GM23338 (cell line): Measurements from ENCODE around the gene EDNRA. TPM values are rescaled to one million over a fixed set of nuclear protein-coding genes. Genes with fewer than 3 reads are reported as not detected.

ENCODE experiments used
- ATAC-seq: fragments of 200-7000 bp; cut with Tn5 transposase; 3 replicates; pipeline ENCODE4 v1.9.1; 2020
- DNase-seq: peaks from one replicate; pipeline ENCODE4 v3.0.0-alpha.2; 2015; ENCODE audit warnings: low spot score
- H2AFZ ChIP-seq: fragments of 200-600 bp; sonication (generic); 2 replicates; pipeline ENCODE4 v1.8.0; 2016; ENCODE audit warnings: antibody characterized with exemption, mild to moderate bottlenecking, moderate library complexity
- H3F3A ChIP-seq: fragments of 200-600 bp; sonication (generic); replicated peaks from 2 replicates; pipeline ENCODE4 v1.8.0; 2017; ENCODE audit warnings: antibody characterized with exemption, mixed run types, low read depth
- H3K27ac ChIP-seq: fragments of 200-600 bp; sonication (generic); 2 replicates; pipeline ENCODE4 v1.6.1; 2016; ENCODE audit warnings: low read depth
- H3K27me3 ChIP-seq: fragments of 200-600 bp; sonication (generic); 2 replicates; pipeline ENCODE4 v1.8.0; 2016; ENCODE audit warnings: mild to moderate bottlenecking, mixed run types, moderate library complexity; ENCODE audit not compliant: insufficient read depth
- H3K36me3 ChIP-seq: fragments of 200-600 bp; sonication (generic); 2 replicates; pipeline ENCODE4 v1.8.0; 2016; ENCODE audit warnings: mild to moderate bottlenecking; ENCODE audit not compliant: insufficient read depth
- H3K4me1 ChIP-seq: fragments of 200-600 bp; sonication (generic); 2 replicates; pipeline ENCODE4 v1.8.0; 2016; ENCODE audit warnings: mild to moderate bottlenecking, moderate library complexity; ENCODE audit not compliant: insufficient read depth
- H3K4me2 ChIP-seq: fragments of 200-600 bp; sonication (generic); 2 replicates; pipeline ENCODE4 v1.7.1; 2017; ENCODE audit warnings: mixed run types
- H3K4me3 ChIP-seq: fragments of 200-600 bp; sonication (generic); 2 replicates; pipeline ENCODE4 v1.6.1; 2016; ENCODE audit warnings: mixed run types
- H3K79me2 ChIP-seq: fragments of 200-600 bp; sonication (generic); replicated peaks from 2 replicates; pipeline ENCODE4 v1.8.0; 2017; ENCODE audit warnings: mild to moderate bottlenecking; ENCODE audit not compliant: insufficient read depth
- H3K9me2 ChIP-seq: fragments of 200-600 bp; sonication (generic); 2 replicates; pipeline ENCODE4 v1.8.0; 2017; ENCODE audit not compliant: insufficient read depth
- H4K20me1 ChIP-seq: fragments of 200-600 bp; sonication (generic); replicated peaks from 2 replicates; pipeline ENCODE4 v1.8.0; 2017; ENCODE audit warnings: mild to moderate bottlenecking; ENCODE audit not compliant: insufficient read depth
- H3K27ac Mint-ChIP-seq: 2 replicates; pipeline ENCODE4 v1.8.0; 2020; ENCODE audit warnings: inconsistent platforms, mild to moderate bottlenecking, moderate library complexity, mixed read lengths
- H3K27me3 Mint-ChIP-seq: 3 replicates; pipeline ENCODE4 v1.8.0; 2022; ENCODE audit warnings: low read depth, mild to moderate bottlenecking, moderate library complexity, mixed read lengths, inconsistent platforms; ENCODE audit not compliant: insufficient read depth, poor library complexity
- H3K36me3 Mint-ChIP-seq: 3 replicates; pipeline ENCODE4 v1.8.0; 2021; ENCODE audit warnings: low read depth, mild to moderate bottlenecking, inconsistent platforms, moderate library complexity, mixed read lengths
- H3K4me1 Mint-ChIP-seq: 3 replicates; pipeline ENCODE4 v1.8.0; 2020; ENCODE audit warnings: mild to moderate bottlenecking, inconsistent platforms, mixed read lengths
- H3K4me3 Mint-ChIP-seq: 3 replicates; pipeline ENCODE4 v1.8.0; 2021; ENCODE audit warnings: moderate library complexity, mild to moderate bottlenecking, inconsistent platforms, mixed read lengths
- H3K9me3 Mint-ChIP-seq: 3 replicates; pipeline ENCODE4 v1.8.0; 2020; ENCODE audit warnings: moderate library complexity, mild to moderate bottlenecking, inconsistent platforms, mixed read lengths
- CREB1 ChIP-seq: fragments of 250-450 bp; sonication (Bioruptor Pico); IDR thresholded peaks from 2 replicates; pipeline ENCODE4 v1.5.0; 2020; ENCODE audit warnings: low read depth, mild to moderate bottlenecking, moderate library complexity
- JUNB ChIP-seq: IDR thresholded peaks from one replicate; pipeline ENCODE4 v1.6.1; 2016; ENCODE audit warnings: antibody characterized with exemption; ENCODE audit not compliant: unreplicated experiment
- NANOG ChIP-seq: IDR thresholded peaks from 2 replicates; pipeline ENCODE4 v1.6.1; 2016; ENCODE audit warnings: antibody characterized with exemption, borderline replicate concordance
- POLR2AphosphoS5 ChIP-seq: IDR thresholded peaks from 2 replicates; pipeline ENCODE4 v1.6.1; 2016; ENCODE audit warnings: antibody characterized with exemption, low read depth
- ZNF114 ChIP-seq: fragments of 250-450 bp; sonication (Bioruptor Pico); IDR thresholded peaks from 2 replicates; pipeline ENCODE4 v1.5.0; 2020; ENCODE audit warnings: mild to moderate bottlenecking, moderate library complexity
- ZNF331 ChIP-seq: fragments of 250-450 bp; sonication (Bioruptor Pico); IDR thresholded peaks from 2 replicates; pipeline ENCODE4 v1.5.0; 2020; ENCODE audit warnings: low read depth, mild to moderate bottlenecking, moderate library complexity
- polyA plus RNA-seq: library from polyadenylated mRNA; unstranded; fragments of >200 nt; fragmentation: Nextera tagmentation; extraction: Ambion mirVana; gene quantifications from 2 replicates; pipeline ENCODE4 v1.2.1, GENCODE V29; 2016
- total RNA-seq: library from RNA; depleted of rRNA; stranded (reverse); fragments of >200 nt; shearing (Covaris generic); gene quantifications from 2 replicates; pipeline ENCODE4 v1.2.3, GENCODE V29; 2014
- TF ChIP-seq, protein P1 (sequence below): fragments of 250-450 bp; sonication (Bioruptor Pico); IDR thresholded peaks from 2 replicates; pipeline ENCODE4 v1.5.0; 2020; ENCODE audit warnings: mild to moderate bottlenecking, moderate library complexity
- TF ChIP-seq, protein P2 (sequence below), 2 experiments: fragments of 200-600 bp in 1 of 2; sonication (generic) in 1 of 2; conservative IDR thresholded peaks; 2 replicates each; pipeline versions ENCODE4 v1.5.1 to v1.6.1; 2016 to 2017; ENCODE audit warnings: antibody characterized with exemption in 2 of 2, low read depth in 2 of 2, mild to moderate bottlenecking in 2 of 2, moderate library complexity in 1 of 2
- TF ChIP-seq, protein P3 (sequence below): IDR thresholded peaks from one replicate; pipeline ENCODE4 v1.6.1; 2018; ENCODE audit warnings: antibody characterized with exemption; ENCODE audit not compliant: unreplicated experiment

The EDNRA gene
- total and polyA plus RNA-seq, 2 experiments from 2014 or later, result 1.5 to 5.0 TPM

DNA sequence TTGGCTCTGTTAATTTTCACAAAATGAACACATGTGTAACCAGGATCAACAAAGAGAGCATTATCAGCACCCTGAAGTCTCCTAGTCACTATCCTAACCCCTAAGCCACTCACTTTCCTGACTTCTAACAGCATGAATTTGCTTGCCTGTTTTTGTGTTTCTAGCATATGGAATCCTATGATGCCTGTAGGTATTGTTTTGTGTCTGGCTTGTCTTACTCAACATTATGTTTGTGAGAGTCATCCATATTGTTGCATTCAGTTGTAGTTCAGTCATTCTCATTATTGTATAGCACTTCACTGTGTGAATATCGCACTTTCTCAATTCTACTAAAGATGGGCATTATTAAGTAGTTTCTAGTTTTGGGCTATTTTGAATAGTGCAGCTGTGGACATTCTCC lies 15.6 kb downstream of the EDNRA start:
- no peak overlapping the region for H3K27ac Mint-ChIP-seq
- H3K9me3 Mint-ChIP-seq, result no peaks in the 10 kb centered on the region
- no peak for TF ChIP-seq ZNF331
- TF ChIP-seq, protein P1, sequence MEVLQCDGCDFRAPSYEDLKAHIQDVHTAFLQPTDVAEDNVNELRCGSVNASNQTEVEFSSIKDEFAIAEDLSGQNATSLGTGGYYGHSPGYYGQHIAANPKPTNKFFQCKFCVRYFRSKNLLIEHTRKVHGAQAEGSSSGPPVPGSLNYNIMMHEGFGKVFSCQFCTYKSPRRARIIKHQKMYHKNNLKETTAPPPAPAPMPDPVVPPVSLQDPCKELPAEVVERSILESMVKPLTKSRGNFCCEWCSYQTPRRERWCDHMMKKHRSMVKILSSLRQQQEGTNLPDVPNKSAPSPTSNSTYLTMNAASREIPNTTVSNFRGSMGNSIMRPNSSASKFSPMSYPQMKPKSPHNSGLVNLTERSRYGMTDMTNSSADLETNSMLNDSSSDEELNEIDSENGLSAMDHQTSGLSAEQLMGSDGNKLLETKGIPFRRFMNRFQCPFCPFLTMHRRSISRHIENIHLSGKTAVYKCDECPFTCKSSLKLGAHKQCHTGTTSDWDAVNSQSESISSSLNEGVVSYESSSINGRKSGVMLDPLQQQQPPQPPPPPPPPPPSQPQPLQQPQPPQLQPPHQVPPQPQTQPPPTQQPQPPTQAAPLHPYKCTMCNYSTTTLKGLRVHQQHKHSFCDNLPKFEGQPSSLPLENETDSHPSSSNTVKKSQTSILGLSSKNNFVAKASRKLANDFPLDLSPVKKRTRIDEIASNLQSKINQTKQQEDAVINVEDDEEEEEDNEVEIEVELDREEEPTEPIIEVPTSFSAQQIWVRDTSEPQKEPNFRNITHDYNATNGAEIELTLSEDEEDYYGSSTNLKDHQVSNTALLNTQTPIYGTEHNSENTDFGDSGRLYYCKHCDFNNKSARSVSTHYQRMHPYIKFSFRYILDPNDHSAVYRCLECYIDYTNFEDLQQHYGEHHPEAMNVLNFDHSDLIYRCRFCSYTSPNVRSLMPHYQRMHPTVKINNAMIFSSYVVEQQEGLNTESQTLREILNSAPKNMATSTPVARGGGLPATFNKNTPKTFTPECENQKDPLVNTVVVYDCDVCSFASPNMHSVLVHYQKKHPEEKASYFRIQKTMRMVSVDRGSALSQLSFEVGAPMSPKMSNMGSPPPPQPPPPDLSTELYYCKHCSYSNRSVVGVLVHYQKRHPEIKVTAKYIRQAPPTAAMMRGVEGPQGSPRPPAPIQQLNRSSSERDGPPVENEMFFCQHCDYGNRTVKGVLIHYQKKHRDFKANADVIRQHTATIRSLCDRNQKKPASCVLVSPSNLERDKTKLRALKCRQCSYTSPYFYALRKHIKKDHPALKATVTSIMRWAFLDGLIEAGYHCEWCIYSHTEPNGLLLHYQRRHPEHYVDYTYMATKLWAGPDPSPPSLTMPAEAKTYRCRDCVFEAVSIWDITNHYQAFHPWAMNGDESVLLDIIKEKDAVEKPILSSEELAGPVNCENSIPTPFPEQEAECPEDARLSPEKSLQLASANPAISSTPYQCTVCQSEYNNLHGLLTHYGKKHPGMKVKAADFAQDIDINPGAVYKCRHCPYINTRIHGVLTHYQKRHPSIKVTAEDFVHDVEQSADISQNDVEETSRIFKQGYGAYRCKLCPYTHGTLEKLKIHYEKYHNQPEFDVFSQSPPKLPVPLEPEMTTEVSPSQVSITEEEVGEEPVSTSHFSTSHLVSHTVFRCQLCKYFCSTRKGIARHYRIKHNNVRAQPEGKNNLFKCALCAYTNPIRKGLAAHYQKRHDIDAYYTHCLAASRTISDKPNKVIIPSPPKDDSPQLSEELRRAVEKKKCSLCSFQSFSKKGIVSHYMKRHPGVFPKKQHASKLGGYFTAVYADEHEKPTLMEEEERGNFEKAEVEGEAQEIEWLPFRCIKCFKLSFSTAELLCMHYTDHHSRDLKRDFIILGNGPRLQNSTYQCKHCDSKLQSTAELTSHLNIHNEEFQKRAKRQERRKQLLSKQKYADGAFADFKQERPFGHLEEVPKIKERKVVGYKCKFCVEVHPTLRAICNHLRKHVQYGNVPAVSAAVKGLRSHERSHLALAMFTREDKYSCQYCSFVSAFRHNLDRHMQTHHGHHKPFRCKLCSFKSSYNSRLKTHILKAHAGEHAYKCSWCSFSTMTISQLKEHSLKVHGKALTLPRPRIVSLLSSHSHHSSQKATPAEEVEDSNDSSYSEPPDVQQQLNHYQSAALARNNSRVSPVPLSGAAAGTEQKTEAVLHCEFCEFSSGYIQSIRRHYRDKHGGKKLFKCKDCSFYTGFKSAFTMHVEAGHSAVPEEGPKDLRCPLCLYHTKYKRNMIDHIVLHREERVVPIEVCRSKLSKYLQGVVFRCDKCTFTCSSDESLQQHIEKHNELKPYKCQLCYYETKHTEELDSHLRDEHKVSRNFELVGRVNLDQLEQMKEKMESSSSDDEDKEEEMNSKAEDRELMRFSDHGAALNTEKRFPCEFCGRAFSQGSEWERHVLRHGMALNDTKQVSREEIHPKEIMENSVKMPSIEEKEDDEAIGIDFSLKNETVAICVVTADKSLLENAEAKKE (CRISPR knock-in tag), result no peak
- TF ChIP-seq POLR2AphosphoS5, result no peak
- TF ChIP-seq ZNF114 (CRISPR knock-in tag), result no peak
- TF ChIP-seq JUNB, result no peak
- no peak for TF ChIP-seq CREB1 (CRISPR knock-in tag)
- ATAC-seq (no peak), DNase-seq (no peak)
- H3K27ac ChIP-seq, result no peak overlapping the region
- no peaks in the 10 kb centered on the region for H3K79me2 ChIP-seq
- no peak overlapping the region for H3K4me3 Mint-ChIP-seq
- no peak overlapping the region for H2AFZ ChIP-seq
- no peaks in the 10 kb centered on the region for H3K36me3 Mint-ChIP-seq
- H3F3A ChIP-seq, result no peaks in the 10 kb centered on the region
- no peaks in the 10 kb centered on the region for H3K4me1 Mint-ChIP-seq
- H4K20me1 ChIP-seq, result no peaks in the 10 kb centered on the region
- H3K4me2 ChIP-seq, result no peak overlapping the region
- no peaks in the 10 kb centered on the region for H3K9me2 ChIP-seq
- no peak overlapping the region for H3K4me3 ChIP-seq
- H3K4me1 ChIP-seq, result no peaks in the 10 kb centered on the region
- H3K27me3 ChIP-seq, result no peaks in the 10 kb centered on the region
- no peaks in the 10 kb centered on the region for H3K27me3 Mint-ChIP-seq
- no peaks in the 10 kb centered on the region for H3K36me3 ChIP-seq

DNA sequence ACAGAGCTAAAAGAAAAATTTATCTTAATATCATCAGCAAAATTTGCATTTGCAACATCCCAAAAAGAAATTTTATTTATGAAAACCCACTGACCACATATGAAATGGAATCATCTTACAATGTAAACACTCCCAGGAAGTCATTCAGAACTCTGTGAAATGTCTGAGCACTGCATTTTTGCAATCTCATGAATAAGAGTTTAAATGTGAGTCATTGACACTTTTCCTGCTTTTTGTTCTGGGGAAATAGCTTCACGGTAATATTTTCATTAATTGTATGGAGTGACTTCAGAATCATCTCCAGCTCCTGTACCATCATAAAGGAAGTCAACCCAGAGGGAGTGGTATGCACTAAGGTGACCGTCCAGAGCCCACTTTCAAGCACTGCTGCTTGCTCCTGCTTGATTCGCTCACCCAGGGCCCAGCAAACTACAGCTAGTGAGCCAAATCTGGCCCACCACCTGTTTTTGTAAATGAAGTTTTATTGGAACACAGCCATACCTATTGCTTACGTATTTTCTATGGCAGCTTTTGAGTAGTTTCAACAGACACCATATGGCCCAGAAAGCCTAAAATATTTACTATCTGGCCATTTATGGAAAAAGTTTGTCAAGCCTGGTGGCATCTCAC lies 17.2 kb downstream of the EDNRA start:
- no peak for ATAC-seq

More for the DNA sequence above, 17.2 kb downstream of the EDNRA start:
- no peak overlapping the region for H3K27ac ChIP-seq
- H3K9me2 ChIP-seq, result no peaks in the 10 kb centered on the region
- TF ChIP-seq, protein P2, sequence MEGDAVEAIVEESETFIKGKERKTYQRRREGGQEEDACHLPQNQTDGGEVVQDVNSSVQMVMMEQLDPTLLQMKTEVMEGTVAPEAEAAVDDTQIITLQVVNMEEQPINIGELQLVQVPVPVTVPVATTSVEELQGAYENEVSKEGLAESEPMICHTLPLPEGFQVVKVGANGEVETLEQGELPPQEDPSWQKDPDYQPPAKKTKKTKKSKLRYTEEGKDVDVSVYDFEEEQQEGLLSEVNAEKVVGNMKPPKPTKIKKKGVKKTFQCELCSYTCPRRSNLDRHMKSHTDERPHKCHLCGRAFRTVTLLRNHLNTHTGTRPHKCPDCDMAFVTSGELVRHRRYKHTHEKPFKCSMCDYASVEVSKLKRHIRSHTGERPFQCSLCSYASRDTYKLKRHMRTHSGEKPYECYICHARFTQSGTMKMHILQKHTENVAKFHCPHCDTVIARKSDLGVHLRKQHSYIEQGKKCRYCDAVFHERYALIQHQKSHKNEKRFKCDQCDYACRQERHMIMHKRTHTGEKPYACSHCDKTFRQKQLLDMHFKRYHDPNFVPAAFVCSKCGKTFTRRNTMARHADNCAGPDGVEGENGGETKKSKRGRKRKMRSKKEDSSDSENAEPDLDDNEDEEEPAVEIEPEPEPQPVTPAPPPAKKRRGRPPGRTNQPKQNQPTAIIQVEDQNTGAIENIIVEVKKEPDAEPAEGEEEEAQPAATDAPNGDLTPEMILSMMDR (conservative IDR thresholded peaks at IDR 0.05; ENCODE audit: low read depth in 2 of 2), result no peak
- TF ChIP-seq CREB1 (CRISPR knock-in tag) (no peak), POLR2AphosphoS5 (no peak), ZNF114 (CRISPR knock-in tag) (no peak), JUNB (no peak), NANOG (no peak)
- TF ChIP-seq, protein P3, sequence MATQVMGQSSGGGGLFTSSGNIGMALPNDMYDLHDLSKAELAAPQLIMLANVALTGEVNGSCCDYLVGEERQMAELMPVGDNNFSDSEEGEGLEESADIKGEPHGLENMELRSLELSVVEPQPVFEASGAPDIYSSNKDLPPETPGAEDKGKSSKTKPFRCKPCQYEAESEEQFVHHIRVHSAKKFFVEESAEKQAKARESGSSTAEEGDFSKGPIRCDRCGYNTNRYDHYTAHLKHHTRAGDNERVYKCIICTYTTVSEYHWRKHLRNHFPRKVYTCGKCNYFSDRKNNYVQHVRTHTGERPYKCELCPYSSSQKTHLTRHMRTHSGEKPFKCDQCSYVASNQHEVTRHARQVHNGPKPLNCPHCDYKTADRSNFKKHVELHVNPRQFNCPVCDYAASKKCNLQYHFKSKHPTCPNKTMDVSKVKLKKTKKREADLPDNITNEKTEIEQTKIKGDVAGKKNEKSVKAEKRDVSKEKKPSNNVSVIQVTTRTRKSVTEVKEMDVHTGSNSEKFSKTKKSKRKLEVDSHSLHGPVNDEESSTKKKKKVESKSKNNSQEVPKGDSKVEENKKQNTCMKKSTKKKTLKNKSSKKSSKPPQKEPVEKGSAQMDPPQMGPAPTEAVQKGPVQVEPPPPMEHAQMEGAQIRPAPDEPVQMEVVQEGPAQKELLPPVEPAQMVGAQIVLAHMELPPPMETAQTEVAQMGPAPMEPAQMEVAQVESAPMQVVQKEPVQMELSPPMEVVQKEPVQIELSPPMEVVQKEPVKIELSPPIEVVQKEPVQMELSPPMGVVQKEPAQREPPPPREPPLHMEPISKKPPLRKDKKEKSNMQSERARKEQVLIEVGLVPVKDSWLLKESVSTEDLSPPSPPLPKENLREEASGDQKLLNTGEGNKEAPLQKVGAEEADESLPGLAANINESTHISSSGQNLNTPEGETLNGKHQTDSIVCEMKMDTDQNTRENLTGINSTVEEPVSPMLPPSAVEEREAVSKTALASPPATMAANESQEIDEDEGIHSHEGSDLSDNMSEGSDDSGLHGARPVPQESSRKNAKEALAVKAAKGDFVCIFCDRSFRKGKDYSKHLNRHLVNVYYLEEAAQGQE, result no peak
- no peaks in the 10 kb centered on the region for H3F3A ChIP-seq
- no peak overlapping the region for H3K4me3 ChIP-seq
- H3K4me1 Mint-ChIP-seq, result no peaks in the 10 kb centered on the region
- no peak for DNase-seq
- H3K36me3 ChIP-seq, result no peaks in the 10 kb centered on the region
- no peak overlapping the region for H2AFZ ChIP-seq
- H3K27ac Mint-ChIP-seq, result no peak overlapping the region
- no peak overlapping the region for H3K4me3 Mint-ChIP-seq
- no peaks in the 10 kb centered on the region for H3K36me3 Mint-ChIP-seq
- H3K4me1 ChIP-seq, result no peaks in the 10 kb centered on the region
- no peaks in the 10 kb centered on the region for H3K9me3 Mint-ChIP-seq
- H3K27me3 ChIP-seq, result no peaks in the 10 kb centered on the region
- no peak overlapping the region for H3K4me2 ChIP-seq
- no peaks in the 10 kb centered on the region for H3K27me3 Mint-ChIP-seq
- H3K79me2 ChIP-seq, result no peaks in the 10 kb centered on the region
- no peaks in the 10 kb centered on the region for H4K20me1 ChIP-seq
